22Rv1 (cell line): ENCODE data around the gene XRCC3.
"Not testable (repeated sequence)": the region's sequence is repeated elsewhere in the genome, so short reads cannot be mapped to it uniquely, and the experiment has no call there.

ENCODE experiments used
- H3K27ac ChIP-seq: fragments of 450-650 bp; 2 replicates; pipeline ENCODE4 v1.5.1; 2017
- CTCF ChIP-seq: fragments of 450-650 bp; IDR thresholded peaks from 2 replicates; pipeline ENCODE4 v1.5.1; 2017; ENCODE audit warnings: mild to moderate bottlenecking
- ZFX ChIP-seq: fragments of 450-650 bp; IDR thresholded peaks from 2 replicates; pipeline ENCODE4 v1.6.1; 2017; ENCODE audit warnings: antibody characterized with exemption, borderline replicate concordance

XRCC3 gene

GRCh38 chr14:103696070-103696402, 19.2 kb downstream of the XRCC3 start:
- no peak overlapping the region; the same call in 1 of the 2 replicates for H3K27ac ChIP-seq
- no peak for TF ChIP-seq ZFX

GRCh38 chr14:103695296-103696069, 19.8 kb downstream of the XRCC3 start:
- no peak overlapping the region for H3K27ac ChIP-seq
- no peak for TF ChIP-seq ZFX
- TF ChIP-seq CTCF, result no peak

GRCh38 chr14:103694572-103695026, 20.7 kb downstream of the XRCC3 start:
- no peak for TF ChIP-seq ZFX
- TF ChIP-seq CTCF, result peak; percentile 21
- H3K27ac ChIP-seq, result no peak overlapping the region

GRCh38 chr14:103693515-103693914, 21.7 kb downstream of the XRCC3 start:
- peak overlapping the region; percentile 36 for H3K27ac ChIP-seq
- TF ChIP-seq ZFX (no peak), CTCF (no peak)

- TF ChIP-seq CTCF (no peak), ZFX (no peak)
These were observed 22.4 kb downstream of the XRCC3 start for GRCh38 chr14:103692871-103693270.

GRCh38 chr14:103692159-103692558, 23.1 kb downstream of the XRCC3 start:
- no peak overlapping the region for H3K27ac ChIP-seq
- no peak for TF ChIP-seq ZFX
- no peak for TF ChIP-seq CTCF

More at GRCh38 chr14:103692871-103693270, 22.4 kb downstream of the XRCC3 start:
- H3K27ac ChIP-seq, result peak overlapping the region; percentile 36

GRCh38 chr14:103691655-103692054, 23.6 kb downstream of the XRCC3 start:
- H3K27ac ChIP-seq, result not testable (repeated sequence)

- H3K27ac ChIP-seq, result no peak overlapping the region
- no peak for TF ChIP-seq CTCF
- no peak for TF ChIP-seq ZFX
These were observed 24.9 kb downstream of the XRCC3 start for GRCh38 chr14:103690332-103690731.
